Testis (tissue), 3 donors: ENCODE measurements around the gene IPMK. TPM values are rescaled to one million over a fixed set of nuclear protein-coding genes. Genes with fewer than 3 reads are reported as not detected.

Source experiments
- DNase-seq: peaks from one replicate; pipeline ENCODE4 v3.0.0-alpha.2; 2019
- H3K27ac ChIP-seq, 2 donors: fragments of 200-600 bp; sonication (generic); one replicate each; pipeline ENCODE4 v1.5.1; 2019
- H3K27me3 ChIP-seq: fragments of 200-600 bp; sonication (generic); one replicate; pipeline ENCODE4 v1.5.1; 2019
- H3K36me3 ChIP-seq: fragments of 200-600 bp; sonication (generic); one replicate; pipeline ENCODE4 v1.5.1; 2017; ENCODE audit warnings: low read depth; ENCODE audit errors: missing control alignments
- H3K4me1 ChIP-seq: fragments of 200-600 bp; sonication (generic); one replicate; pipeline ENCODE4 v1.5.1; 2019
- H3K4me3 ChIP-seq, 2 donors: fragments of 200-600 bp; sonication (generic); one replicate each; pipeline ENCODE4 v1.5.1; 2017 to 2019
- H3K9me3 ChIP-seq: fragments of 200-600 bp; sonication (generic); one replicate; pipeline ENCODE4 v1.5.1; 2017
- CTCF ChIP-seq, 3 experiments: fragments of 450-650 bp in 2 of 3; fragments of 200-600 bp in 1 of 3; sonication (generic) in 1 of 3; IDR thresholded peaks; one replicate each; pipeline ENCODE4 v1.5.1; 2016 to 2019; ENCODE audit warnings: antibody characterized with exemption in 3 of 3, mild to moderate bottlenecking in 2 of 3, moderate library complexity in 1 of 3
- POLR2A ChIP-seq: fragments of 450-650 bp; IDR thresholded peaks from one replicate; pipeline ENCODE4 v1.6.1; 2017; ENCODE audit warnings: antibody characterized with exemption, mild to moderate bottlenecking, moderate library complexity
- WGBS, 2 donors: methylation state at CpG; one replicate each; pipeline ENCODE4 v1.1.5; 2018; 5-methylcytosine and 5-hydroxymethylcytosine counted together
- intact Hi-C: fragments of 100-400 bp; cut with DNase I; formaldehyde crosslinking; loops from one replicate; pipeline ENCODE4 v1.15.1; 2023; ENCODE audit warnings: low total_unique reads
- polyA plus RNA-seq: library from polyadenylated mRNA; stranded (reverse); fragments of 350-450 nt; fragmentation: Illumina TruSeq; extraction: RNeasy Lipid Tissue Mini Kit (QIAGEN cat#74804); gene quantifications from one replicate; pipeline ENCODE4 v1.2.3, GENCODE V29; 2014; ENCODE audit warnings: low read depth, low replicate concordance; ENCODE audit not compliant: insufficient read depth
- total RNA-seq, 2 donors: library from RNA; depleted of rRNA; stranded (reverse); fragments of >200 nt; gene quantifications; one replicate each; pipeline ENCODE4 v1.2.3, GENCODE V29; 2016

The IPMK gene
- total and polyA plus RNA-seq, 3 donors from 2014 or later = 3.3 to 4.3 (median 3.7) TPM

- Histone ChIP-seq H3K4me3 (peak overlapping the region; percentile 81 to 92), H3K27me3 (no peaks in the 10 kb centered on the region), H3K27ac (peak overlapping the region; percentile 77 to 78), H3K36me3 (no peaks in the 10 kb centered on the region), H3K9me3 (no peaks in the 10 kb centered on the region), H3K4me1 (peaks cover 8% of the 10 kb centered on the region)
- TF ChIP-seq POLR2A = no peak
- TF ChIP-seq CTCF (IDR thresholded peaks at IDR 0.05) = no peak
- intact Hi-C loops = no loop called here
- no peak for DNase-seq
- 13% methylated on average over 12 of the region's 12 CpGs for WGBS, 2 donors
Observed at GRCh38 chr10:58269782-58270290, 2.1 kb upstream of the IPMK start.

- Histone ChIP-seq H3K9me3 (no peaks in the 10 kb centered on the region), H3K27me3 (no peaks in the 10 kb centered on the region), H3K27ac (peak within 1 kb of the TSS; percentile 87 to 89), H3K4me1 (peaks cover 8% of the 10 kb centered on the region), H3K4me3 (peak within 1 kb of the TSS; percentile 81 to 92), H3K36me3 (no peaks in the 10 kb centered on the region)
- WGBS, 2 donors = 0% methylated on average over 36 to 66 of the region's 66 CpGs
- intact Hi-C loops = no loop called here
- TF ChIP-seq CTCF (IDR thresholded peaks at IDR 0.05) (no peak), POLR2A (no peak)
- peak; percentile 98 for DNase-seq
Observed at GRCh38 chr10:58268946-58269781, 1.5 kb upstream of the IPMK start, which contains the start of gene CISD1. TSS of gene CISD1 (plus strand) at chr10:58269162. CDS start at chr10:58269274, 112 bp downstream.

GRCh38 chr10:58268454-58268945, 806 bp upstream of the IPMK start:
- Histone ChIP-seq H3K4me3 (peak overlapping the region; percentile 81 to 92), H3K36me3 (no peaks in the 10 kb centered on the region), H3K4me1 (peaks cover 8% of the 10 kb centered on the region), H3K27ac (peak overlapping the region; percentile 87 to 89), H3K27me3 (no peaks in the 10 kb centered on the region), H3K9me3 (no peaks in the 10 kb centered on the region)
- intact Hi-C loops = no loop called here
- DNase-seq = no peak
- TF ChIP-seq POLR2A (no peak), CTCF (IDR thresholded peaks at IDR 0.05) (no peak)
- 1% methylated on average over 13 of the region's 13 CpGs for WGBS, 2 donors

- Histone ChIP-seq H3K36me3 (no peaks in the 10 kb centered on the region), H3K9me3 (no peaks in the 10 kb centered on the region), H3K4me1 (peaks cover 8% of the 10 kb centered on the region), H3K4me3 (peak overlapping the region; percentile 81 to 92), H3K27ac (peak overlapping the region; percentile 87 to 89), H3K27me3 (no peaks in the 10 kb centered on the region)
- 1% methylated on average over 23 to 53 of the region's 53 CpGs for WGBS, 2 donors
- intact Hi-C loops = no loop called here
- peak; percentile 46 for DNase-seq
- no peak for TF ChIP-seq CTCF (IDR thresholded peaks at IDR 0.05)
- TF ChIP-seq POLR2A = no peak
Observed at GRCh38 chr10:58266826-58267712, 625 bp downstream of the IPMK start.
